Endothelial cell of umbilical vein (primary cell): ENCODE results near the gene MARCHF9. TPM values are rescaled to one million over a fixed set of nuclear protein-coding genes. Genes with fewer than 3 reads are reported as not detected.
A peak's percentile ranks its signal among the peaks of the same experiment; 100 is the strongest.

Experiments used
- BruUV-seq: library from RNA; stranded (reverse); fragments of 400-500 nt; replicated peaks from 2 replicates; lab custom pipeline; 2021; lab: Mats Ljungman, UMichigan
- CTCF ChIA-PET: fragments of 300-600, 350-600 bp; sonication (Branson Sonifier 250); formaldehyde crosslinking; loops from one replicate; lab custom pipeline; 2021; ENCODE audit warnings: antibody characterized with exemption, inconsistent platforms; lab: Charles Lee
- POLR2A ChIA-PET: fragments of 300-600, 350-600 bp; sonication (Branson Sonifier 250); formaldehyde crosslinking; loops from one replicate; lab custom pipeline; 2021; ENCODE audit warnings: antibody characterized with exemption, inconsistent platforms; lab: Charles Lee
- DNase-seq: peaks from one replicate; pipeline ENCODE4 v3.0.0-alpha.2; 2011; ENCODE audit warnings: low read depth, low spot score
- FAIRE-seq: peaks from 2 replicates; lab custom pipeline; 2011; peaks lifted over from hg19 to GRCh38; lab: Jason Lieb, UNC
- H2AFZ ChIP-seq: 2 replicates; pipeline ENCODE4 v1.6.0; 2012; ENCODE audit warnings: low read depth, low read length, control low read depth, inconsistent platforms
- H3K27ac ChIP-seq: 2 replicates; pipeline ENCODE4 v1.5.1; 2011; ENCODE audit warnings: low read depth, mild to moderate bottlenecking, control low read depth, low read length, moderate library complexity; ENCODE audit not compliant: insufficient read depth
- H3K27me3 ChIP-seq, 2 experiments: 2 replicates each; pipeline versions ENCODE4 v1.6.0 to v1.6.1; 2011; ENCODE audit warnings: low read length in 2 of 2, mixed read lengths in 1 of 2; ENCODE audit not compliant: control insufficient read depth in 2 of 2, insufficient read depth in 2 of 2
- H3K36me3 ChIP-seq, 2 experiments: 2 replicates in 1 of 2; 3 replicates in 1 of 2; pipeline ENCODE4 v1.5.1; 2011; ENCODE audit warnings: low read length in 2 of 2, mild to moderate bottlenecking in 1 of 2, moderate library complexity in 1 of 2; ENCODE audit not compliant: control insufficient read depth in 2 of 2, insufficient read depth in 2 of 2; ENCODE audit errors: extremely low read depth in 1 of 2
- H3K4me1 ChIP-seq: 3 replicates; pipeline ENCODE4 v1.5.1; 2011; ENCODE audit warnings: mild to moderate bottlenecking, low read length; ENCODE audit not compliant: control insufficient read depth, insufficient read depth; ENCODE audit errors: extremely low read depth
- H3K4me2 ChIP-seq: 2 replicates; pipeline ENCODE4 v1.6.1; 2011; ENCODE audit warnings: low read length, control low read depth, mixed read lengths; ENCODE audit not compliant: insufficient read depth
- H3K4me3 ChIP-seq, 3 experiments: fragments of 200-600 bp in 1 of 3; sonication (generic), shearing (Covaris generic) in 1 of 3; replicated peaks in 1 of 3; 2 replicates each; pipeline ENCODE4 v1.5.1; 2011 to 2016; ENCODE audit warnings: control low read depth in 3 of 3, low read length in 3 of 3, mild to moderate bottlenecking in 2 of 3, inconsistent platforms in 1 of 3, low read depth in 1 of 3, moderate library complexity in 1 of 3; ENCODE audit not compliant: insufficient read depth in 1 of 3
- H3K79me2 ChIP-seq: 2 replicates; pipeline ENCODE4 v1.6.0; 2012; ENCODE audit warnings: low read length, inconsistent platforms; ENCODE audit not compliant: control insufficient read depth, insufficient read depth
- H3K9ac ChIP-seq: replicated peaks from 2 replicates; pipeline ENCODE3; 2011; ENCODE audit warnings: low read length, control low read depth; ENCODE audit not compliant: insufficient read depth; ENCODE audit errors: extremely low read depth
- H3K9me1 ChIP-seq: replicated peaks from 3 replicates; pipeline ENCODE4 v1.6.0; 2011; ENCODE audit warnings: mild to moderate bottlenecking, low read length; ENCODE audit not compliant: control insufficient read depth, insufficient read depth; ENCODE audit errors: extremely low read depth
- H3K9me3 ChIP-seq: replicated peaks from 2 replicates; pipeline ENCODE4 v1.5.1; 2012; ENCODE audit warnings: low read length, inconsistent platforms; ENCODE audit not compliant: control insufficient read depth, insufficient read depth
- H4K20me1 ChIP-seq: replicated peaks from 2 replicates; pipeline ENCODE3; 2011; ENCODE audit warnings: mild to moderate bottlenecking, low read length; ENCODE audit not compliant: control insufficient read depth, insufficient read depth; ENCODE audit errors: extremely low read depth
- EZH2 ChIP-seq: IDR thresholded peaks from 2 replicates; pipeline ENCODE4 v1.6.1; 2012; ENCODE audit warnings: borderline replicate concordance, low read depth, mild to moderate bottlenecking, moderate library complexity, low read length, inconsistent platforms; ENCODE audit not compliant: severe bottlenecking
- FOS ChIP-seq: IDR thresholded peaks from 2 replicates; pipeline ENCODE4 v1.6.1; 2011; ENCODE audit warnings: mild to moderate bottlenecking, low read length, moderate library complexity, borderline replicate concordance; ENCODE audit not compliant: insufficient read depth
- GATA2 ChIP-seq: IDR thresholded peaks from 2 replicates; pipeline ENCODE4 v1.7.0; 2011; ENCODE audit warnings: low read depth, mild to moderate bottlenecking, moderate library complexity, mixed read lengths, low read length; ENCODE audit not compliant: insufficient read length, insufficient read depth
- JUN ChIP-seq: IDR thresholded peaks from 2 replicates; pipeline ENCODE4 v1.6.1; 2011; ENCODE audit warnings: borderline replicate concordance, low read depth; ENCODE audit not compliant: insufficient read length, insufficient read depth
- MAX ChIP-seq: IDR thresholded peaks from 2 replicates; pipeline ENCODE4 v1.6.1; 2011; ENCODE audit not compliant: insufficient read depth, insufficient read length
- MYC ChIP-seq: IDR thresholded peaks from one replicate; pipeline ENCODE4 v1.6.1; 2011; ENCODE audit warnings: mild to moderate bottlenecking, low read depth, low read length
- POLR2A ChIP-seq: IDR thresholded peaks from 2 replicates; pipeline ENCODE4 v1.6.1; 2012; ENCODE audit warnings: low read depth, mild to moderate bottlenecking, control low read depth, low read length
- POLR2AphosphoS5 ChIP-seq: IDR thresholded peaks from 2 replicates; pipeline ENCODE4 v1.6.1; 2012; ENCODE audit warnings: low read depth, mild to moderate bottlenecking, control low read depth, low read length, moderate library complexity; ENCODE audit not compliant: insufficient read depth
- dilution Hi-C: fragments of 300-500 bp; cut with MboI; formaldehyde crosslinking; loops from one replicate; pipeline ENCODE4 v1.15.0; 2019; ENCODE audit warnings: low sequenced_read_pairs; ENCODE audit not compliant: extremely low pct_ligation_motif_present
- intact Hi-C: fragments of 100-400 bp; cut with micrococcal nuclease; formaldehyde crosslinking; loops from one replicate; pipeline ENCODE4 v1.10.0; 2022
- polyA plus RNA-seq, 4 experiments: library from polyadenylated mRNA; depleted of rRNA in 3 of 4; stranded (reverse) in 3 of 4; unstranded in 1 of 4; fragments of >200 nt; gene quantifications; 2 replicates each; pipeline versions ENCODE4 v1.2.1 to v1.2.3, GENCODE V29; 2011 to 2012; ENCODE audit warnings: missing spikeins in 1 of 4
- total RNA-seq: library from RNA; stranded (reverse); gene quantifications from 2 replicates; pipeline ENCODE4 v1.2.3, GENCODE V29; 2021
- TF ChIP-seq, protein P1 (sequence below), 2 donors: IDR thresholded peaks; 1 replicate in 1 of 2; 2 replicates in 1 of 2; pipeline ENCODE4 v1.5.1; 2011; ENCODE audit warnings: low read length in 2 of 2, mild to moderate bottlenecking in 2 of 2, moderate library complexity in 2 of 2, control low read depth in 1 of 2, inconsistent platforms in 1 of 2, low read depth in 1 of 2; ENCODE audit not compliant: insufficient read depth in 1 of 2; ENCODE audit errors: extremely low read depth in 1 of 2

MARCHF9 gene
- total and polyA plus RNA-seq, 2 donors (not counting 3 experiments of a cell fraction or from before 2014, with no cell fraction given) = 4.6 to 4.8 TPM

- BruUV-seq = no TSS peak
- FAIRE-seq (no peak), DNase-seq (no peak)
- no peak overlapping the region for H3K27ac ChIP-seq
- H3K79me2 ChIP-seq = peaks cover 18% of the 10 kb centered on the region
- H3K9me3 ChIP-seq = no peaks in the 10 kb centered on the region
- dilution Hi-C loops = no loop called here
- POLR2A ChIA-PET = interaction anchor here (0.6 kb wide), 1 partner anchor 29 kb away, joined by 3 read pairs; no protein-coding TSS in a partner anchor
- H3K27me3 ChIP-seq = peaks cover 25 to 33% of the 10 kb centered on the region in 2 experiments
- H3K4me2 ChIP-seq = no peak overlapping the region
- H3K4me3 ChIP-seq = peak overlapping the region in 1 of 3 experiments; percentile 57
- no peak overlapping the region for H3K9ac ChIP-seq
- H3K4me1 ChIP-seq = peaks cover 17% of the 10 kb centered on the region
- no peak overlapping the region for H2AFZ ChIP-seq
- no peaks in the 10 kb centered on the region for H3K9me1 ChIP-seq
- H3K36me3 ChIP-seq = peaks cover 0 to 8% of the 10 kb centered on the region in 2 experiments
- TF ChIP-seq EZH2 = no peak
- TF ChIP-seq, protein P1, sequence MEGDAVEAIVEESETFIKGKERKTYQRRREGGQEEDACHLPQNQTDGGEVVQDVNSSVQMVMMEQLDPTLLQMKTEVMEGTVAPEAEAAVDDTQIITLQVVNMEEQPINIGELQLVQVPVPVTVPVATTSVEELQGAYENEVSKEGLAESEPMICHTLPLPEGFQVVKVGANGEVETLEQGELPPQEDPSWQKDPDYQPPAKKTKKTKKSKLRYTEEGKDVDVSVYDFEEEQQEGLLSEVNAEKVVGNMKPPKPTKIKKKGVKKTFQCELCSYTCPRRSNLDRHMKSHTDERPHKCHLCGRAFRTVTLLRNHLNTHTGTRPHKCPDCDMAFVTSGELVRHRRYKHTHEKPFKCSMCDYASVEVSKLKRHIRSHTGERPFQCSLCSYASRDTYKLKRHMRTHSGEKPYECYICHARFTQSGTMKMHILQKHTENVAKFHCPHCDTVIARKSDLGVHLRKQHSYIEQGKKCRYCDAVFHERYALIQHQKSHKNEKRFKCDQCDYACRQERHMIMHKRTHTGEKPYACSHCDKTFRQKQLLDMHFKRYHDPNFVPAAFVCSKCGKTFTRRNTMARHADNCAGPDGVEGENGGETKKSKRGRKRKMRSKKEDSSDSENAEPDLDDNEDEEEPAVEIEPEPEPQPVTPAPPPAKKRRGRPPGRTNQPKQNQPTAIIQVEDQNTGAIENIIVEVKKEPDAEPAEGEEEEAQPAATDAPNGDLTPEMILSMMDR (IDR thresholded peaks at IDR 0.05; ENCODE audit: extremely low read depth in 1 of 2, insufficient read depth in 1 of 2, low read depth in 1 of 2, low read length in 2 of 2) = no peak
- no peak for TF ChIP-seq POLR2A
- TF ChIP-seq FOS = no peak
- no peak for TF ChIP-seq MAX
- TF ChIP-seq JUN = no peak
- TF ChIP-seq POLR2AphosphoS5 = no peak
- no peak for TF ChIP-seq GATA2
- no peak for TF ChIP-seq MYC
- no peaks in the 10 kb centered on the region for H4K20me1 ChIP-seq
- intact Hi-C loops = no loop called here
- CTCF ChIA-PET = interaction anchor here (2.5 to 2.6 kb wide), 2 partner anchors 11 to 17 kb away, joined by 17 to 48 read pairs; partner anchors contain the start of genes CYP27B1, EEF1AKMT3 and METTL1
These were observed 221 bp downstream of the MARCHF9 start for GRCh38 chr12:57755194-57755453.
